ENCODE measurements around the gene BST1.
"Not testable (repeated sequence)": the region's sequence is repeated elsewhere in the genome, so short reads cannot be mapped to it uniquely, and the experiment has no call there.

BST1 gene

GRCh38 chr4:15755321-15756155 lies 52.7 kb downstream of the BST1 start:
- no peak for TF ChIP-seq CTCF (conservative IDR thresholded peaks at IDR 0.05; ENCODE audit: control insufficient read depth, insufficient read depth, low read depth, low read length)
- no peak overlapping the region for H3K4me3 ChIP-seq (ENCODE audit: control insufficient read depth, low read depth, low read length)

GRCh38 chr4:15756361-15756861 lies 53.5 kb downstream of the BST1 start:
- no peak for TF ChIP-seq CTCF (conservative IDR thresholded peaks at IDR 0.05; ENCODE audit: control insufficient read depth, insufficient read depth, low read depth, low read length)
- H3K4me3 ChIP-seq (ENCODE audit: control insufficient read depth, low read depth, low read length): no peak overlapping the region
- DNase-seq (ENCODE audit: low read depth): peak; percentile 8

More at GRCh38 chr4:15755321-15756155, 52.7 kb downstream of the BST1 start:
- DNase-seq (ENCODE audit: low read depth): peak; percentile 55

GRCh38 chr4:15757054-15757453 lies 54.2 kb downstream of the BST1 start:
- H3K4me3 ChIP-seq (ENCODE audit: control insufficient read depth, low read depth, low read length): no peak overlapping the region
- TF ChIP-seq CTCF (conservative IDR thresholded peaks at IDR 0.05; ENCODE audit: control insufficient read depth, insufficient read depth, low read depth, low read length): no peak
- no peak for DNase-seq (ENCODE audit: low read depth)

- TF ChIP-seq CTCF (conservative IDR thresholded peaks at IDR 0.05; ENCODE audit: control insufficient read depth, insufficient read depth, low read depth, low read length): no peak
- DNase-seq (ENCODE audit: low read depth): no peak
- no peak overlapping the region for H3K4me3 ChIP-seq (ENCODE audit: control insufficient read depth, low read depth, low read length)
These were observed 55.4 kb downstream of the BST1 start for GRCh38 chr4:15758294-15758693.

GRCh38 chr4:15762460-15762859 lies 59.6 kb downstream of the BST1 start:
- H3K4me3 ChIP-seq (ENCODE audit: control insufficient read depth, low read depth, low read length); DNase-seq (ENCODE audit: low read depth): not testable (repeated sequence)

GRCh38 chr4:15765391-15765790 lies 62.5 kb downstream of the BST1 start:
- TF ChIP-seq CTCF (conservative IDR thresholded peaks at IDR 0.05; ENCODE audit: control insufficient read depth, insufficient read depth, low read depth, low read length): no peak
- no peak for DNase-seq (ENCODE audit: low read depth)
- no peak overlapping the region for H3K4me3 ChIP-seq (ENCODE audit: control insufficient read depth, low read depth, low read length)

GRCh38 chr4:15765910-15766697 lies 63.2 kb downstream of the BST1 start:
- no peak for TF ChIP-seq CTCF (conservative IDR thresholded peaks at IDR 0.05; ENCODE audit: control insufficient read depth, insufficient read depth, low read depth, low read length)
- H3K4me3 ChIP-seq (ENCODE audit: control insufficient read depth, low read depth, low read length): no peak overlapping the region
- DNase-seq (ENCODE audit: low read depth): no peak

All from fibroblast of mammary gland (primary cell).